DND-41 (cell line): ENCODE data around the gene LGALS9C.
A peak's percentile ranks its signal among the peaks of the same experiment; 100 is the strongest.
"Not testable (repeated sequence)": the region's sequence is repeated elsewhere in the genome, so short reads cannot be mapped to it uniquely, and the experiment has no call there.

Experiments
- ATAC-seq: fragments of 200-7000 bp; cut with Tn5 transposase; 3 replicates; pipeline ENCODE4 v1.9.1; 2021; ENCODE audit warnings: low read depth; ENCODE audit not compliant: insufficient read depth
- DNase-seq: peaks from one replicate; pipeline ENCODE4 v3.0.0-alpha.2; 2020
- H2AFZ ChIP-seq: 2 replicates; pipeline ENCODE4 v1.6.0; 2012; ENCODE audit warnings: low read depth, low read length
- H3K27ac ChIP-seq: 2 replicates; pipeline ENCODE4 v1.5.1; 2012; ENCODE audit warnings: low read length, inconsistent platforms
- H3K27me3 ChIP-seq: fragments of 200-600 bp; sonication (generic); 2 replicates; pipeline ENCODE4 v1.6.0; 2012; ENCODE audit warnings: low read length, mild to moderate bottlenecking, inconsistent platforms; ENCODE audit not compliant: insufficient read depth, poor library complexity
- H3K36me3 ChIP-seq: 2 replicates; pipeline ENCODE4 v1.5.1; 2012; ENCODE audit warnings: low read length, inconsistent platforms; ENCODE audit not compliant: insufficient read depth
- H3K4me1 ChIP-seq: 2 replicates; pipeline ENCODE4 v1.5.1; 2012; ENCODE audit warnings: mild to moderate bottlenecking, low read length; ENCODE audit not compliant: insufficient read depth
- H3K4me2 ChIP-seq: 2 replicates; pipeline ENCODE4 v1.6.0; 2012; ENCODE audit warnings: mild to moderate bottlenecking, moderate library complexity, low read length, inconsistent platforms; ENCODE audit not compliant: insufficient read depth
- H3K4me3 ChIP-seq, 2 experiments: fragments of 200-600 bp in 1 of 2; shearing (Covaris generic) in 1 of 2; 2 replicates each; pipeline ENCODE4 v1.5.1; 2012 to 2016; ENCODE audit warnings: inconsistent platforms in 2 of 2, low read length in 2 of 2, mild to moderate bottlenecking in 2 of 2, low read depth in 1 of 2, moderate library complexity in 1 of 2
- H3K79me2 ChIP-seq: 2 replicates; pipeline ENCODE4 v1.6.0; 2012; ENCODE audit warnings: low read length, inconsistent platforms; ENCODE audit not compliant: insufficient read depth
- H3K9ac ChIP-seq: 2 replicates; pipeline ENCODE4 v1.6.0; 2012; ENCODE audit warnings: low read depth, mild to moderate bottlenecking, inconsistent platforms, low read length, moderate library complexity
- H3K9me3 ChIP-seq: 2 replicates; pipeline ENCODE4 v1.5.1; 2012; ENCODE audit warnings: low read length, moderate library complexity, mild to moderate bottlenecking, inconsistent platforms; ENCODE audit not compliant: insufficient read depth, severe bottlenecking
- H4K20me1 ChIP-seq: 2 replicates; pipeline ENCODE4 v1.6.0; 2012; ENCODE audit warnings: low read length; ENCODE audit not compliant: insufficient read depth
- CTCF ChIP-seq: IDR thresholded peaks from 2 replicates; pipeline ENCODE4 v1.5.1; 2012; ENCODE audit warnings: borderline replicate concordance, low read length, moderate library complexity, mild to moderate bottlenecking; ENCODE audit not compliant: poor library complexity, severe bottlenecking; ENCODE audit errors: extremely low read depth

The LGALS9C gene

GRCh38 chr17:18497044-18497443, 20.5 kb downstream of the LGALS9C start:
- TF ChIP-seq CTCF = peak; percentile 37
- not testable (repeated sequence) for H3K9ac ChIP-seq, H4K20me1 ChIP-seq, H2AFZ ChIP-seq, H3K4me2 ChIP-seq, H3K4me3 ChIP-seq, H3K27me3 ChIP-seq, H3K9me3 ChIP-seq, H3K79me2 ChIP-seq, H3K27ac ChIP-seq, H3K4me1 ChIP-seq, H3K36me3 ChIP-seq
- peak; percentile 7 for DNase-seq
- peak; percentile 50; the same call in 1 of the 3 replicates for ATAC-seq

- not testable (repeated sequence) for H3K9ac ChIP-seq, H3K79me2 ChIP-seq, H4K20me1 ChIP-seq, H3K27me3 ChIP-seq, H3K36me3 ChIP-seq, DNase-seq, H3K9me3 ChIP-seq, H3K4me2 ChIP-seq, H3K4me1 ChIP-seq, H3K4me3 ChIP-seq, H2AFZ ChIP-seq, ATAC-seq, H3K27ac ChIP-seq
These were observed 22.5 kb downstream of the LGALS9C start for GRCh38 chr17:18499100-18499499.

GRCh38 chr17:18499756-18500155, 23.2 kb downstream of the LGALS9C start:
- H3K9me3 ChIP-seq, ATAC-seq: not testable (repeated sequence)

GRCh38 chr17:18500281-18500680, 23.7 kb downstream of the LGALS9C start:
- not testable (repeated sequence) for H2AFZ ChIP-seq, H4K20me1 ChIP-seq, H3K4me3 ChIP-seq, H3K9ac ChIP-seq, H3K27ac ChIP-seq, H3K36me3 ChIP-seq, H3K79me2 ChIP-seq, H3K27me3 ChIP-seq, H3K9me3 ChIP-seq, H3K4me2 ChIP-seq, H3K4me1 ChIP-seq, ATAC-seq, DNase-seq

More at GRCh38 chr17:18499756-18500155, 23.2 kb downstream of the LGALS9C start:
- not testable (repeated sequence) for H3K27ac ChIP-seq, H3K4me2 ChIP-seq, H3K4me1 ChIP-seq, H3K27me3 ChIP-seq, H3K36me3 ChIP-seq, H4K20me1 ChIP-seq, H3K4me3 ChIP-seq, H2AFZ ChIP-seq, H3K79me2 ChIP-seq, H3K9ac ChIP-seq, DNase-seq

GRCh38 chr17:18500816-18501215, 24.2 kb downstream of the LGALS9C start:
- H3K79me2 ChIP-seq, H3K4me3 ChIP-seq, H3K9me3 ChIP-seq, H3K4me2 ChIP-seq, ATAC-seq, H3K27me3 ChIP-seq, H3K36me3 ChIP-seq, H3K27ac ChIP-seq, H3K9ac ChIP-seq, H2AFZ ChIP-seq, DNase-seq, H4K20me1 ChIP-seq, H3K4me1 ChIP-seq: not testable (repeated sequence)

- not testable (repeated sequence) for H2AFZ ChIP-seq, H3K9ac ChIP-seq, H3K27me3 ChIP-seq, H4K20me1 ChIP-seq, H3K4me1 ChIP-seq, H3K4me2 ChIP-seq, H3K79me2 ChIP-seq, ATAC-seq, H3K36me3 ChIP-seq, H3K27ac ChIP-seq, H3K9me3 ChIP-seq, H3K4me3 ChIP-seq
- DNase-seq = peak; percentile 44
These were observed 26.6 kb downstream of the LGALS9C start for GRCh38 chr17:18503221-18503620.

- H3K4me3 ChIP-seq, DNase-seq, H3K4me1 ChIP-seq, H3K9ac ChIP-seq, ATAC-seq, H3K27ac ChIP-seq, H2AFZ ChIP-seq, H3K9me3 ChIP-seq, H3K36me3 ChIP-seq, H3K79me2 ChIP-seq, H4K20me1 ChIP-seq, H3K27me3 ChIP-seq, H3K4me2 ChIP-seq: not testable (repeated sequence)
These were observed 31.1 kb downstream of the LGALS9C start for GRCh38 chr17:18507729-18508128.

GRCh38 chr17:18508667-18509066, 32.1 kb downstream of the LGALS9C start:
- H3K4me2 ChIP-seq, H3K4me3 ChIP-seq, H3K36me3 ChIP-seq, H3K9me3 ChIP-seq, H3K79me2 ChIP-seq, H3K27me3 ChIP-seq, H3K27ac ChIP-seq, DNase-seq, H4K20me1 ChIP-seq, H2AFZ ChIP-seq, H3K9ac ChIP-seq, H3K4me1 ChIP-seq, ATAC-seq: not testable (repeated sequence)
